Transverse colon (tissue), 4 donors: Measurements from ENCODE around the gene SEZ6.

Experiments used
- CTCF ChIP-seq, 5 experiments: fragments of 200-600 bp in 3 of 5; fragments of 450-650 bp in 2 of 5; sonication (generic) in 3 of 5; IDR thresholded peaks; 1 replicate in 2 of 5; 2 replicates in 3 of 5; pipeline ENCODE4 v1.5.1; 2016 to 2017; ENCODE audit warnings: antibody characterized with exemption in 5 of 5, inconsistent platforms in 3 of 5, mild to moderate bottlenecking in 2 of 5, moderate library complexity in 1 of 5
- EP300 ChIP-seq: sonication (generic); formaldehyde crosslinking; IDR thresholded peaks from one replicate; pipeline ENCODE4 v1.6.1; 2017; ENCODE audit warnings: antibody characterized with exemption, low read depth
- POLR2A ChIP-seq: fragments of 450-650 bp; IDR thresholded peaks from one replicate; pipeline ENCODE4 v1.6.1; 2016; ENCODE audit warnings: antibody characterized with exemption, mild to moderate bottlenecking, moderate library complexity
- POLR2AphosphoS5 ChIP-seq, 3 donors: sonication (generic); formaldehyde crosslinking; IDR thresholded peaks; one replicate each; pipeline ENCODE4 v1.6.1; 2016; ENCODE audit warnings: antibody characterized with exemption in 3 of 3

- TF ChIP-seq POLR2AphosphoS5 (IDR thresholded peaks at IDR 0.05) (no peak), CTCF (IDR thresholded peaks at IDR 0.05) (no peak), EP300 (no peak), POLR2A (no peak)
Measured at GRCh38 chr17:29008591-29008990, 2.8 kb upstream of the SEZ6 start.
